ENCODE data around the gene BRME1.

DNA sequence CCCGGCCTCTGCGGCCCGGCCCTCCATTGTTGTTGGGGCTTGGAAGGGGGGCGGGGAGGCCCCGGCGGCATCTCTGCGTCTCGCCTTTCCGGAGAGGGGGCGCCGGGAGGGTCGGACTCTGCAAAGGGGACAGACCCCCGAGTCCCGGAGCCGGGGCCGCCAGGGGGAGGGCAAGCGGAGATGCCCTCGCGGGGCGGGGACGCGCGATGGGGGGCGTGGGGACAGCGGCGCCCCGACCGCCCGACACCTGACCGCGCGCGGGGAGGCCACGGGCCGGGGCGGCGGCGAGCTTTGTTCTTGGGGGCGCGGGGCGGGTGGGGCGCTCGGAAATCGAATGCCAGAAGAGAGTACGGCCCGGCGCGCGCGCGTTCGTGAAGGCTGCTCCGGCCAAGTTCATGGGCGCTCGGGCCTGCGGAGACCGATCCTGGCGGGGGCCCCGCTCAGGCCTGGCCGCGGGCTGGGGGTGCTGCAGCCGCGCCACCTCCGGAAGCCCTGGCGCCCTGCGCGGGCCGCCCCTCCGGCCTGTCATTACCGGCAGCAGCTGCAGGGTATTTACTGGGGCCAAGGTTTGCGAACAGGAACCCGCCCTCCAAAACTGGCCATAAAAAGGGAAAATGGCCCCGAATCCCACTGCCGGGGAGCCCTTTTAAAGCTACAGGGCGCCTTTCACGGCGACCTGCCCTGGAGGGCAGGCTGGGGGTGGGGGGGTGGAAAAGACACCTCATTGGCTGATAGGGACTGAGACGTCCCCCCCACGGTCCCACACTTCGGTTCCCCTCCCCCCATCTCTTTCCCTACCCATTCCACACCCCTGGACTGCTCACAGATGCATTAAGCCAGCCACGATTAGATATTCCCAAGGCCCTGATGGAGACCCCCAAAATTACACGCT, 40.1 kb downstream of the BRME1 start:
- TF ChIP-seq CTCF (IDR thresholded peaks at IDR 0.05) (no peak), POLR2A (IDR thresholded peaks at IDR 0.05) (no peak)

All from Peyer's patch (tissue), 4 donors.